ENCODE data around the gene PRKG1.

The PRKG1 gene

DNA sequence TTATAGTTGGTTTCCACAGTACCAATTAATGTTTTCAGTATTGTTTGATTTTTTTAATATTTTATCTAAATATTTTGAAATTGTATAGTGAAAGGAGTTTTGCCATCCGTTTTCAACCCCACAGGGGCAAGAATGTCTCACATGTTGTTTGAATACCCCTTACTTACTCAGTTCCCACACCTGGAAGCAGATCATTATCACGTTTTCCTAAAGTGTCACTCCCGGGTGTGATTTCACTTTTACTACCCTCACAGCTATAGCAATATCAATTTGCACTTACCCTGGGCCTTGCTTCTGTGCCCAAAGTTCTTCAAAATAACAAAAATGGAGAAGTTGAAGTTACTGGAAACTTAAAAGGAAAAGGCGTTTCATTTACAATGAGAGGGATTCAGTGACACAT is 397.0 kb downstream of the PRKG1 start:
- Histone ChIP-seq H3K27ac (no peak overlapping the region), H3K9me3 (ENCODE audit: severe bottlenecking) (no peaks in the 10 kb centered on the region), H3K36me3 (no peaks in the 10 kb centered on the region), H3K4me3 (ENCODE audit: low read depth, low read length) (no peak overlapping the region), H3K27me3 (ENCODE audit: insufficient read depth, low read depth, severe bottlenecking) (no peaks in the 10 kb centered on the region)
- DNase-seq: no peak
- TF ChIP-seq, protein P1, sequence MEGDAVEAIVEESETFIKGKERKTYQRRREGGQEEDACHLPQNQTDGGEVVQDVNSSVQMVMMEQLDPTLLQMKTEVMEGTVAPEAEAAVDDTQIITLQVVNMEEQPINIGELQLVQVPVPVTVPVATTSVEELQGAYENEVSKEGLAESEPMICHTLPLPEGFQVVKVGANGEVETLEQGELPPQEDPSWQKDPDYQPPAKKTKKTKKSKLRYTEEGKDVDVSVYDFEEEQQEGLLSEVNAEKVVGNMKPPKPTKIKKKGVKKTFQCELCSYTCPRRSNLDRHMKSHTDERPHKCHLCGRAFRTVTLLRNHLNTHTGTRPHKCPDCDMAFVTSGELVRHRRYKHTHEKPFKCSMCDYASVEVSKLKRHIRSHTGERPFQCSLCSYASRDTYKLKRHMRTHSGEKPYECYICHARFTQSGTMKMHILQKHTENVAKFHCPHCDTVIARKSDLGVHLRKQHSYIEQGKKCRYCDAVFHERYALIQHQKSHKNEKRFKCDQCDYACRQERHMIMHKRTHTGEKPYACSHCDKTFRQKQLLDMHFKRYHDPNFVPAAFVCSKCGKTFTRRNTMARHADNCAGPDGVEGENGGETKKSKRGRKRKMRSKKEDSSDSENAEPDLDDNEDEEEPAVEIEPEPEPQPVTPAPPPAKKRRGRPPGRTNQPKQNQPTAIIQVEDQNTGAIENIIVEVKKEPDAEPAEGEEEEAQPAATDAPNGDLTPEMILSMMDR (IDR thresholded peaks at IDR 0.05; ENCODE audit: low read depth, low read length): no peak

DNA sequence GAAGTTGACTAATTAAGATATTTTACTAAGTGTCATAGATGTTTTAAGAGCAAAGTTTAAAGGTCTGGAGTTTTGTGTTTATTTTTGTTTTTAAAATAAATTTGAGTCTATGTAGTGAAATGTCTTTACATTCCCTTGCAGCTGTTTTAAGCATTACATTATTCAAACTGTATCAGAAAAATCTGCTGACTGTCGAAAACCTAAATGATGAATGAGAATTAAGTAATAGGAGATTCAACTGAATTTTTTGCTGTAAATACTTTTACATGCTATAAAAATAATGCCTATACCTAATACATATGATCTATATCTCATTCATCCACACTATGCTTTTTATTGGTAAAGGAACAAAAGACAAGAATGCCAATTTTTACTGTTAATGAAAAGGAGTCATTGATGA is 397.9 kb downstream of the PRKG1 start:
- Histone ChIP-seq H3K9me3 (ENCODE audit: severe bottlenecking) (no peaks in the 10 kb centered on the region), H3K27me3 (ENCODE audit: insufficient read depth, low read depth, severe bottlenecking) (no peaks in the 10 kb centered on the region), H3K36me3 (no peaks in the 10 kb centered on the region), H3K27ac (no peak overlapping the region), H3K4me3 (ENCODE audit: low read depth, low read length) (no peak overlapping the region)
- TF ChIP-seq, protein P1 (IDR thresholded peaks at IDR 0.05; ENCODE audit: low read depth, low read length): no peak
- DNase-seq: no peak

DNA sequence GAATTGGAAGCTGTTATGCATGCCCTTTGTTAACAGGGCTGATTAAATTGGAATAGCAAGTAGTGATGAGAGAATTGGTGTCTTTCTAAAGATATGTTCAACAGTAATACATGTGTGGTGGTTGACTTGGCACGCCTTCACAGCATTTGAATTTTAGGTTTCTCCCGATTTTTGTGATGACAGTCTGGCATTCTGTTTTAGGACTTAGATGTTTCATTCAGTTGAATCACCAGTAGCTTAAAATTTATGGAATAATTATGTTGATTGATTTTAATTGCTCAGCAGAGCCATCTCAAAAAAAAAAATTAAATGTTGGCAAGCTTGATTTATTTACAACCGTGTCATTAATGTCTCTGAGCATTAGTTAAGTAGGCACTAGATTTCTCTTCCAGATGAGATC is 405.4 kb downstream of the PRKG1 start:
- no peak for DNase-seq
- TF ChIP-seq, protein P1 (IDR thresholded peaks at IDR 0.05; ENCODE audit: low read depth, low read length): no peak
- Histone ChIP-seq H3K4me3 (ENCODE audit: low read depth, low read length) (no peak overlapping the region), H3K27ac (no peak overlapping the region), H3K9me3 (ENCODE audit: severe bottlenecking) (no peaks in the 10 kb centered on the region), H3K36me3 (no peaks in the 10 kb centered on the region), H3K27me3 (ENCODE audit: insufficient read depth, low read depth, severe bottlenecking) (no peaks in the 10 kb centered on the region)

DNA sequence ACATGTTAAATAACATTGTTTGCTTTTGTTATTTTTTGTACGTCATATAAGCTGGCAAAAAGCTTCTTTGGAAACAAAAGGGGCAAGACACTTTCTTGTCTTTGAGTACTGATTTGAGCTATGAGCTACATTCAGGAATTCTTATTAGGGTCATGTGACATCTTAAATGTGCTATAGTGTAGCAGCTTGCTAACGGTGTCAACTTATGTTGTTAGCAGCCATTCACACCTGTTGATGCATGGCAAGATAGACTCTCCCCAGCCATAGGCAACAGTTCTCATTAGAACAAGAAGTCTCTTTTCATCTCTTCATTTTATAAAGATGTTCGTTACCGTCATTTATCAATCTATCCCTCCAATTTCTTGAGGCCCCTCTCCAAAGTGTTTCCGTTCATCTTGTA is 411.4 kb downstream of the PRKG1 start:
- Histone ChIP-seq H3K36me3 (no peaks in the 10 kb centered on the region), H3K27ac (no peak overlapping the region)
- TF ChIP-seq, protein P1 (IDR thresholded peaks at IDR 0.05; ENCODE audit: low read depth, low read length): no peak

DNA sequence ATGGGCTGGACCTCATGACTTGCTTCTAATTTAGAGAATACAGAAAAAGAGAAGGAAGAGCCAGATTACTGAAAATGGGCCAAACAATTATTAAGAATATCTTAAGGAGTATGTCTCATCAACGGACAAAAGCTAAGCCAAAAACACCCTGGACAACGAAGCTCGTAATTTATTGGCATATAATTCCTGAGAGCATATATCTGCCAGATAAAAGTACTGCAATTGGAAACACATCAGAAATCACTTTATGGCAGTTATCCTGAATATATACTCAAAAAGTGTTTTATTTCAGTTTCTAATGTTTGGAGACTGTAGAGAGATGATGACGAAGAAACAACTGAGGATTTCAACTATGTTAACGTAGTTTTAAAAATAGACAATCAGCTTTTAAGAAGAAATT is 413.3 kb downstream of the PRKG1 start:
- Histone ChIP-seq H3K36me3 (no peaks in the 10 kb centered on the region), H3K27ac (no peak overlapping the region), H3K27me3 (ENCODE audit: insufficient read depth, low read depth, severe bottlenecking) (no peaks in the 10 kb centered on the region), H3K9me3 (ENCODE audit: severe bottlenecking) (no peaks in the 10 kb centered on the region), H3K4me3 (ENCODE audit: low read depth, low read length) (no peak overlapping the region)
- no peak for DNase-seq
- TF ChIP-seq, protein P1 (IDR thresholded peaks at IDR 0.05; ENCODE audit: low read depth, low read length): no peak

More for the DNA sequence above, 411.4 kb downstream of the PRKG1 start:
- no peak for DNase-seq
- H3K4me3 ChIP-seq (ENCODE audit: low read depth, low read length): no peak overlapping the region
- H3K27me3 ChIP-seq (ENCODE audit: insufficient read depth, low read depth, severe bottlenecking): no peaks in the 10 kb centered on the region
- H3K9me3 ChIP-seq (ENCODE audit: severe bottlenecking): no peaks in the 10 kb centered on the region

DNA sequence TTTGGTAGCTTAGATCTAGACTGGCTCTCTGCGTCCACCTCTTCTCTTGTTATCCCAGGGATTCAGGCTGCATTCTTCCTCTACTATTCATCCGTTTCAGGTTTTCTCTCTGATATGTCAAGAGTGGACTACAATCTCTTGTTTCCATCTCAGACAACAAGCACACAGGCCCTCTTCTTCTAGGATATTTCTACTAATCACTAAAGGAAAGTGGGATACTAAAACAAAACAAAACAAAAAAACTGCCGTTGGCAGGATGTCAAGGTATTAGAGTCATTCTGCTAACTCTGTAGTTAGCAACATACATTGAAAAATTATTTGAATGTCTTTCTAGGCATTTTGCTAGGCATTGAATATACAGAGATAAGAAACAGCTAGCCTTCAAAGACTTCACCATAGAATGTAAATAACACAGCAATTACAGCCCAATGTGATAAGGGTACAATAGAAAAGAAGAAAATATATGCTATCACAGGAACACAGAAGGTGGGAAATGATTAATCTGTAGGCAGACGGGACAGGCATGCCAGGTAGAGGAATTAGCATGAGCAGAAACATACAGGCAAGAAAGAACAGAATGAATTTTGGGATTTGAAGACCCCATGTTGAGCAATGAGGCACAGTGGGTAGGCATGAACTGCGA is 414.6 kb downstream of the PRKG1 start:
- Histone ChIP-seq H3K36me3 (no peaks in the 10 kb centered on the region), H3K27ac (no peak overlapping the region), H3K27me3 (ENCODE audit: insufficient read depth, low read depth, severe bottlenecking) (no peaks in the 10 kb centered on the region), H3K4me3 (ENCODE audit: low read depth, low read length) (no peak overlapping the region), H3K9me3 (ENCODE audit: severe bottlenecking) (no peaks in the 10 kb centered on the region)
- no peak for DNase-seq
- TF ChIP-seq, protein P1 (IDR thresholded peaks at IDR 0.05; ENCODE audit: low read depth, low read length): no peak

All from WERI-Rb-1 (cell line).